H1 (cell line): ENCODE results near the gene CENPX. TPM values are rescaled to one million over a fixed set of nuclear protein-coding genes. Genes with fewer than 3 reads are reported as not detected.

Experiments
- CEBPB ChIP-seq: IDR thresholded peaks from 2 replicates; pipeline ENCODE4 v1.6.1; 2012; ENCODE audit warnings: low read depth, low read length
- CHD1 ChIP-seq: IDR thresholded peaks from 2 replicates; pipeline ENCODE4 v1.6.1; 2012; ENCODE audit warnings: low read depth, low read length, improper control_type of control experiment
- FOSL1 ChIP-seq: IDR thresholded peaks from 2 replicates; pipeline ENCODE4 v1.6.1; 2011; ENCODE audit warnings: mild to moderate bottlenecking, low read depth, low read length, moderate library complexity; ENCODE audit not compliant: insufficient read depth
- KDM1A ChIP-seq: fragments of 200-600, 300-600 bp; sonication (generic); IDR thresholded peaks from 2 replicates; pipeline ENCODE4 v1.7.1; 2016; ENCODE audit warnings: mild to moderate bottlenecking, low read length, borderline replicate concordance
- NANOG ChIP-seq: IDR thresholded peaks from 2 replicates; pipeline ENCODE4 v1.6.1; 2011; ENCODE audit warnings: low read length, low read depth, mild to moderate bottlenecking, inconsistent platforms; ENCODE audit not compliant: insufficient read depth, poor library complexity, severe bottlenecking
- PHF8 ChIP-seq: fragments of 200-600 bp; sonication (generic); conservative IDR thresholded peaks from 2 replicates; pipeline ENCODE4 v1.7.1; 2012; ENCODE audit warnings: low read depth, mild to moderate bottlenecking, inconsistent platforms, low read length, moderate library complexity
- polyA plus RNA-seq, 7 experiments: library from polyadenylated mRNA; depleted of rRNA in 3 of 7; stranded (reverse) in 5 of 7; unstranded in 2 of 7; fragments of >200 nt in 5 of 7; fragments of 200-250 nt in 2 of 7; gene quantifications; 1 replicate in 5 of 7; 2 replicates in 1 of 7; 4 replicates in 1 of 7; pipeline versions ENCODE4 v1.2.1 to v1.2.3, GENCODE V29; 2011 to 2013; ENCODE audit warnings: missing spikeins in 2 of 7, mixed read lengths in 2 of 7
- total RNA-seq: library from RNA; stranded (reverse); fragmentation: NEBNext Ultra II Directional; extraction: Animal tissue kit (Norgen Biotek cat#: 25700); gene quantifications from 2 replicates; pipeline ENCODE4 v1.2.1, GENCODE V29; 2021
- TF ChIP-seq, protein P1 (sequence below): fragments of 300-600 bp; sonication (generic); IDR thresholded peaks from 2 replicates; pipeline ENCODE4 v1.7.1; 2012; ENCODE audit warnings: low read length, moderate library complexity, mild to moderate bottlenecking, inconsistent platforms; ENCODE audit not compliant: insufficient replicate concordance
- TF ChIP-seq, protein P2 (sequence below), 3 experiments: IDR thresholded peaks; 1 replicate in 2 of 3; 2 replicates in 1 of 3; pipeline versions ENCODE4 v1.5.1 to v1.6.1; 2011; ENCODE audit warnings: low read length in 3 of 3, mild to moderate bottlenecking in 3 of 3, inconsistent platforms in 2 of 3, low read depth in 1 of 3, moderate library complexity in 1 of 3; ENCODE audit not compliant: insufficient read depth in 1 of 3; ENCODE audit errors: control extremely low read depth in 1 of 3

The CENPX gene
- total and polyA plus RNA-seq, 2 of the 8 experiments (the other 6 are each of a cell fraction or from before 2014, with no cell fraction given) = 116 to 122 TPM

GRCh38 chr17:82041144-82041814, 18.6 kb upstream of the CENPX start (continued):
- TF ChIP-seq, protein P1, sequence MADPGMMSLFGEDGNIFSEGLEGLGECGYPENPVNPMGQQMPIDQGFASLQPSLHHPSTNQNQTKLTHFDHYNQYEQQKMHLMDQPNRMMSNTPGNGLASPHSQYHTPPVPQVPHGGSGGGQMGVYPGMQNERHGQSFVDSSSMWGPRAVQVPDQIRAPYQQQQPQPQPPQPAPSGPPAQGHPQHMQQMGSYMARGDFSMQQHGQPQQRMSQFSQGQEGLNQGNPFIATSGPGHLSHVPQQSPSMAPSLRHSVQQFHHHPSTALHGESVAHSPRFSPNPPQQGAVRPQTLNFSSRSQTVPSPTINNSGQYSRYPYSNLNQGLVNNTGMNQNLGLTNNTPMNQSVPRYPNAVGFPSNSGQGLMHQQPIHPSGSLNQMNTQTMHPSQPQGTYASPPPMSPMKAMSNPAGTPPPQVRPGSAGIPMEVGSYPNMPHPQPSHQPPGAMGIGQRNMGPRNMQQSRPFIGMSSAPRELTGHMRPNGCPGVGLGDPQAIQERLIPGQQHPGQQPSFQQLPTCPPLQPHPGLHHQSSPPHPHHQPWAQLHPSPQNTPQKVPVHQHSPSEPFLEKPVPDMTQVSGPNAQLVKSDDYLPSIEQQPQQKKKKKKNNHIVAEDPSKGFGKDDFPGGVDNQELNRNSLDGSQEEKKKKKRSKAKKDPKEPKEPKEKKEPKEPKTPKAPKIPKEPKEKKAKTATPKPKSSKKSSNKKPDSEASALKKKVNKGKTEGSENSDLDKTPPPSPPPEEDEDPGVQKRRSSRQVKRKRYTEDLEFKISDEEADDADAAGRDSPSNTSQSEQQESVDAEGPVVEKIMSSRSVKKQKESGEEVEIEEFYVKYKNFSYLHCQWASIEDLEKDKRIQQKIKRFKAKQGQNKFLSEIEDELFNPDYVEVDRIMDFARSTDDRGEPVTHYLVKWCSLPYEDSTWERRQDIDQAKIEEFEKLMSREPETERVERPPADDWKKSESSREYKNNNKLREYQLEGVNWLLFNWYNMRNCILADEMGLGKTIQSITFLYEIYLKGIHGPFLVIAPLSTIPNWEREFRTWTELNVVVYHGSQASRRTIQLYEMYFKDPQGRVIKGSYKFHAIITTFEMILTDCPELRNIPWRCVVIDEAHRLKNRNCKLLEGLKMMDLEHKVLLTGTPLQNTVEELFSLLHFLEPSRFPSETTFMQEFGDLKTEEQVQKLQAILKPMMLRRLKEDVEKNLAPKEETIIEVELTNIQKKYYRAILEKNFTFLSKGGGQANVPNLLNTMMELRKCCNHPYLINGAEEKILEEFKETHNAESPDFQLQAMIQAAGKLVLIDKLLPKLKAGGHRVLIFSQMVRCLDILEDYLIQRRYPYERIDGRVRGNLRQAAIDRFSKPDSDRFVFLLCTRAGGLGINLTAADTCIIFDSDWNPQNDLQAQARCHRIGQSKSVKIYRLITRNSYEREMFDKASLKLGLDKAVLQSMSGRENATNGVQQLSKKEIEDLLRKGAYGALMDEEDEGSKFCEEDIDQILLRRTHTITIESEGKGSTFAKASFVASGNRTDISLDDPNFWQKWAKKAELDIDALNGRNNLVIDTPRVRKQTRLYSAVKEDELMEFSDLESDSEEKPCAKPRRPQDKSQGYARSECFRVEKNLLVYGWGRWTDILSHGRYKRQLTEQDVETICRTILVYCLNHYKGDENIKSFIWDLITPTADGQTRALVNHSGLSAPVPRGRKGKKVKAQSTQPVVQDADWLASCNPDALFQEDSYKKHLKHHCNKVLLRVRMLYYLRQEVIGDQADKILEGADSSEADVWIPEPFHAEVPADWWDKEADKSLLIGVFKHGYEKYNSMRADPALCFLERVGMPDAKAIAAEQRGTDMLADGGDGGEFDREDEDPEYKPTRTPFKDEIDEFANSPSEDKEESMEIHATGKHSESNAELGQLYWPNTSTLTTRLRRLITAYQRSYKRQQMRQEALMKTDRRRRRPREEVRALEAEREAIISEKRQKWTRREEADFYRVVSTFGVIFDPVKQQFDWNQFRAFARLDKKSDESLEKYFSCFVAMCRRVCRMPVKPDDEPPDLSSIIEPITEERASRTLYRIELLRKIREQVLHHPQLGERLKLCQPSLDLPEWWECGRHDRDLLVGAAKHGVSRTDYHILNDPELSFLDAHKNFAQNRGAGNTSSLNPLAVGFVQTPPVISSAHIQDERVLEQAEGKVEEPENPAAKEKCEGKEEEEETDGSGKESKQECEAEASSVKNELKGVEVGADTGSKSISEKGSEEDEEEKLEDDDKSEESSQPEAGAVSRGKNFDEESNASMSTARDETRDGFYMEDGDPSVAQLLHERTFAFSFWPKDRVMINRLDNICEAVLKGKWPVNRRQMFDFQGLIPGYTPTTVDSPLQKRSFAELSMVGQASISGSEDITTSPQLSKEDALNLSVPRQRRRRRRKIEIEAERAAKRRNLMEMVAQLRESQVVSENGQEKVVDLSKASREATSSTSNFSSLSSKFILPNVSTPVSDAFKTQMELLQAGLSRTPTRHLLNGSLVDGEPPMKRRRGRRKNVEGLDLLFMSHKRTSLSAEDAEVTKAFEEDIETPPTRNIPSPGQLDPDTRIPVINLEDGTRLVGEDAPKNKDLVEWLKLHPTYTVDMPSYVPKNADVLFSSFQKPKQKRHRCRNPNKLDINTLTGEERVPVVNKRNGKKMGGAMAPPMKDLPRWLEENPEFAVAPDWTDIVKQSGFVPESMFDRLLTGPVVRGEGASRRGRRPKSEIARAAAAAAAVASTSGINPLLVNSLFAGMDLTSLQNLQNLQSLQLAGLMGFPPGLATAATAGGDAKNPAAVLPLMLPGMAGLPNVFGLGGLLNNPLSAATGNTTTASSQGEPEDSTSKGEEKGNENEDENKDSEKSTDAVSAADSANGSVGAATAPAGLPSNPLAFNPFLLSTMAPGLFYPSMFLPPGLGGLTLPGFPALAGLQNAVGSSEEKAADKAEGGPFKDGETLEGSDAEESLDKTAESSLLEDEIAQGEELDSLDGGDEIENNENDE = no peak
- no peak for TF ChIP-seq CEBPB
- no peak for TF ChIP-seq CHD1
- no peak for TF ChIP-seq PHF8
- TF ChIP-seq KDM1A = no peak
- TF ChIP-seq NANOG = no peak
- TF ChIP-seq, protein P2, sequence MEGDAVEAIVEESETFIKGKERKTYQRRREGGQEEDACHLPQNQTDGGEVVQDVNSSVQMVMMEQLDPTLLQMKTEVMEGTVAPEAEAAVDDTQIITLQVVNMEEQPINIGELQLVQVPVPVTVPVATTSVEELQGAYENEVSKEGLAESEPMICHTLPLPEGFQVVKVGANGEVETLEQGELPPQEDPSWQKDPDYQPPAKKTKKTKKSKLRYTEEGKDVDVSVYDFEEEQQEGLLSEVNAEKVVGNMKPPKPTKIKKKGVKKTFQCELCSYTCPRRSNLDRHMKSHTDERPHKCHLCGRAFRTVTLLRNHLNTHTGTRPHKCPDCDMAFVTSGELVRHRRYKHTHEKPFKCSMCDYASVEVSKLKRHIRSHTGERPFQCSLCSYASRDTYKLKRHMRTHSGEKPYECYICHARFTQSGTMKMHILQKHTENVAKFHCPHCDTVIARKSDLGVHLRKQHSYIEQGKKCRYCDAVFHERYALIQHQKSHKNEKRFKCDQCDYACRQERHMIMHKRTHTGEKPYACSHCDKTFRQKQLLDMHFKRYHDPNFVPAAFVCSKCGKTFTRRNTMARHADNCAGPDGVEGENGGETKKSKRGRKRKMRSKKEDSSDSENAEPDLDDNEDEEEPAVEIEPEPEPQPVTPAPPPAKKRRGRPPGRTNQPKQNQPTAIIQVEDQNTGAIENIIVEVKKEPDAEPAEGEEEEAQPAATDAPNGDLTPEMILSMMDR (IDR thresholded peaks at IDR 0.05; ENCODE audit: control extremely low read depth in 1 of 3, insufficient read depth in 1 of 3, low read depth in 1 of 3, low read length in 3 of 3) = no peak
- no peak for TF ChIP-seq FOSL1
